WTC11 (cell line): ENCODE data around the gene SKI.

ENCODE experiments used
- AR ChIP-seq: fragments of 250-450 bp; sonication (Bioruptor Pico); IDR thresholded peaks from 2 replicates; pipeline ENCODE4 v1.9.0; 2021; ENCODE audit warnings: mild to moderate bottlenecking
- CREB1 ChIP-seq: sonication (generic); formaldehyde crosslinking; IDR thresholded peaks from 2 replicates; pipeline ENCODE4 v1.8.0; 2023; ENCODE audit warnings: mild to moderate bottlenecking, missing genetic modification reagents
- CTCF ChIP-seq: fragments of 200-600 bp; IDR thresholded peaks from 2 replicates; pipeline ENCODE4 v1.8.0; 2022; ENCODE audit warnings: antibody characterized with exemption
- FOXK1 ChIP-seq: sonication (generic); formaldehyde crosslinking; IDR thresholded peaks from 2 replicates; pipeline ENCODE4 v1.8.0; 2022; ENCODE audit warnings: mild to moderate bottlenecking, moderate library complexity, missing genetic modification reagents
- MXD4 ChIP-seq: fragments of 250-450 bp; sonication (Bioruptor Pico); IDR thresholded peaks from 2 replicates; pipeline ENCODE4 v1.8.0; 2021; ENCODE audit warnings: mild to moderate bottlenecking, moderate library complexity, borderline replicate concordance
- NFE2L1 ChIP-seq: sonication (generic); formaldehyde crosslinking; IDR thresholded peaks from 2 replicates; pipeline ENCODE4 v1.8.1; 2023; ENCODE audit warnings: missing genetic modification reagents
- NR2C2 ChIP-seq: sonication (generic); formaldehyde crosslinking; IDR thresholded peaks from 2 replicates; pipeline ENCODE4 v1.8.0; 2022; ENCODE audit warnings: mild to moderate bottlenecking, missing genetic modification reagents
- PREB ChIP-seq: sonication (generic); formaldehyde crosslinking; IDR thresholded peaks from 2 replicates; pipeline ENCODE4 v1.8.1; 2022; ENCODE audit warnings: mild to moderate bottlenecking, missing genetic modification reagents, moderate library complexity, borderline replicate concordance
- SMAD3 ChIP-seq: sonication (generic); formaldehyde crosslinking; IDR thresholded peaks from 2 replicates; pipeline ENCODE4 v1.8.0; 2022; ENCODE audit warnings: missing genetic modification reagents, mild to moderate bottlenecking, borderline replicate concordance
- SP1 ChIP-seq: sonication (generic); formaldehyde crosslinking; conservative IDR thresholded peaks from 2 replicates; pipeline ENCODE4 v1.8.1; 2022; ENCODE audit warnings: missing genetic modification reagents
- USF2 ChIP-seq: sonication (generic); formaldehyde crosslinking; IDR thresholded peaks from 2 replicates; pipeline ENCODE4 v1.8.1; 2023; ENCODE audit warnings: mild to moderate bottlenecking, missing genetic modification reagents, moderate library complexity
- ZSCAN18 ChIP-seq: fragments of 250-450 bp; sonication (Bioruptor Pico); IDR thresholded peaks from 2 replicates; pipeline ENCODE4 v2.1.2; 2022; ENCODE audit warnings: mild to moderate bottlenecking, moderate library complexity

GRCh38 chr1:2307064-2307605, 79.0 kb downstream of the SKI start:
- TF ChIP-seq CTCF = no peak
- no peak for TF ChIP-seq CREB1
- no peak for TF ChIP-seq NFE2L1
- no peak for TF ChIP-seq FOXK1 (CRISPR knock-in tag)
- no peak for TF ChIP-seq MXD4 (CRISPR knock-in tag)
- TF ChIP-seq SMAD3 = no peak
- no peak for TF ChIP-seq SP1 (CRISPR knock-in tag)
- no peak for TF ChIP-seq USF2 (CRISPR knock-in tag)
- TF ChIP-seq ZSCAN18 (CRISPR knock-in tag) = no peak
- no peak for TF ChIP-seq NR2C2
- TF ChIP-seq AR (CRISPR knock-in tag) = no peak
- no peak for TF ChIP-seq PREB (CRISPR knock-in tag)
